NCI-H1930 (cell line): ENCODE data around the gene KRT13.
A peak's percentile ranks its signal among the peaks of the same experiment; 100 is the strongest.

ENCODE experiments used
- DNase-seq, 2 experiments: peaks; one replicate each; lab custom pipeline; 2025; lab: John Stamatoyannopoulos, UW

KRT13 gene

DNA sequence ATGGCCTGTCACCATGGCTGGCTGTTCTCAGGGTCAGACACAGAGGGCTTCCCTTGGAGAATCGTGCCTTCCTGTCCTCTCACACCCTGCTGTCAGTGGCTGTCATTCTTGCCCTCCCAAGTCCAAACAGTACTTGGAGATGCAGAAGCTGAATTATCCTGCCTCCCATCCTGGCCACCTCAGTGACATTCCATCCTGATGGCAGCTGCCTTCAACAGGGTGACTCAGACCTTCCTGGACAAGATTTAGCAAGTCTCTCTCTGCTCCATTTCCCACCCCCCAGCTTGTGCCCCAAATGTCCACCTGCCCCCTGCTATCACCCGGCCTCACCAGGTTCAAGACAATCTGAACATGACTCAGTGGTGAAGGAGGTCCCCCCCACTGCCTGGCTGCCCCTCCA is 10.9 kb downstream of the KRT13 start:
- DNase-seq: no peak

DNA sequence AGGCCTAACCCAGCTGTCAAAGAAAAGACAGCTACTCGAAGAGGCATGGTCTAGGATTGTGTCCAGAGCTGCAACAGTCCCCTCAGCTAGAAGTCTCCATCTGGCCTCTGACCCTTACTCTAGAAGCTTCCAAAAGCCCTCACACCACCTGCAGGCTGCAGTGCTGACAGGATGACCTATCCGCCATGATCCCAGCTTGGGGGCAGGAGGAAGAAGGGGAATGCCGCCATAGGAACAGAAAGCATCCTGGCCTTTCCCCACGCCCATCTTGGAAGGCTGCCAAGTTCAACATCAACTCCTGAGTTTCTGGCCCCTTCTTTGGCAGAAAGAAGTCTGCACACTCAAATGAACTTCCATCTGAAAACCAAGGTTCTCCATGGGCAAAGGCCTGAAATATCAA is 12.6 kb downstream of the KRT13 start:
- no peak for DNase-seq

DNA sequence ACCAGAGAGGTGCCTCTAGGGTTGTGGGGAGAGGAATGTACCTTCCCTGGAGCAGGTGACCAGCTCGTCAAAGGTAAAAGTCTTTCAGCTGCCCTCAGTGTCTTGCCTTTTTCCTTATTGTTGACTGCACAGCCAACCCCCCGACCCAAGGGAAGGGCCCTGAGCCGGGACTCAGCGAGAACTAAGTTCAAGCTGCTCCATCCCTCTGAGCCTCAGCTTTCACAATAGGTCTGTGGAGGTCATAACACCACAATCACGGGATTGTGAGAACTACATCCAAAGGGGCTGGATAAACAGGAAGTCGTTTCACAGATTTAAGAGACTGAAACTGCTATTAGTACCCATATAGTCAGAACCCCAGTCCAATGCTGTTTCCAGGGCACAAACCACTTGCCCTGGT is 13.1 kb downstream of the KRT13 start:
- DNase-seq: no peak

DNA sequence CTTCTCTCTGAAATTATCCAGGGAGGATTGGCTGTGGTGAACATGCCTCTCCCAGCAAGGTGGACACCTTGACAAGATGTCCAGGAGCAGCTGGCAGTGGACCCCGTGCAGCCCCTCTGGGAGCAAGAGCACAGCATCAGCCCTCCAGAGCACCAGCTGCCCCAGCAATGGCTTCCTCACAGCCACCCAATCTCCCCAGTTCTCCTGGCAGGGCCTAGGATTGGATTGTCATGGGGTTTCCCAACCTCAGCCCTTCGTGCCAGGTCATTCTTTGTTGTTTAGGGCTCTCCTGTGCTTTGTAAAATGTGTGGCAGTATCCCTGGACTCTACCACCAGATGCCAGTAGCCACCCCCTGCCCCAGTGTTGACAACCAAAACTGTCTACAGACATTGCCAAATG is 13.9 kb downstream of the KRT13 start:
- no peak for DNase-seq

DNA sequence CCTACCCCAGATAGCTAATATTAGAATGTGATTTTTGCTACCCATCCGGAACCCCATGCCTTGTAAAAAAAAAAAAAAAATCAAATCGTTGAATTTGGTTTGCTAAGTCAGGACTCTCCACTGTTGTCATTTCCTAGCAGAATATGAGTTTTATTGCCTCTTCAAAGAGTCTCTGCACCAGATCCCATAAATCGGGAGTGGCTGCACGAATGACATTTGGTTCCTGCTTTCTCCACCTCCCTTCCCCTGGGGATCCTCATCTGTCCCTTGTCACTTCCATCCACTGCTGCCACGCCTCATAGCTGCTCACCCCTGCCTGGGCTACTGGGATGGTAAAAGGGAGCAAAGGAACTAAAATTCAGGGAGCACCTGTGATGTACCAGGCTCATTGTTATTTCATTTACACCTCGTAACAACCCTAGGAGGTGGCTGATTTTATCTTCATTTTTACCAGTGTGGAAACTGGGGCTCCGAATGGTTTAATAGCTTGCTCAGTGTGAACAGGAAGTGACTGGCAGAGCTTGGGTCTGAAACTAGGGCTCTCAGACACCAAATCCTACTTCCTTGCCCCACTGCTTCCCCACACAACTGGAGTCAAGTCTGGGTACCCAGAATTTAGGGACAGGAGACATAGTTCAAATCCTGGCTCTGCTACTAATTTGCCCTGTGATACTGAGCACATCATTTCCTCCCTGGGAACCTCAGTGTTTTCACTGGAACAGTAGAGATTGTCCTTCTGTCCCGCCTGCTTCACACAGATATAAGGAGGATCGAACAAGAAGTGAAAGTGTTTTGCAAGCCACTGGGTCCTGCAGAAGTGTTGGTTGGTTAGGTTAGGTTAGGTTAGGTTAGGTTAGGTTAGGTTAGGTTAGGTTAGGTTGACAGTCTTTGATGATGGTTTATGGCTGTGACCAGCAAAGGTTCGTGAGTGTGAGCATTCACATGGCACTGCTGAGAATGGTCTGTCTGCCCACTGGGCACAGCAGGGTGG is 15.1 kb downstream of the KRT13 start:
- no peak for DNase-seq

DNA sequence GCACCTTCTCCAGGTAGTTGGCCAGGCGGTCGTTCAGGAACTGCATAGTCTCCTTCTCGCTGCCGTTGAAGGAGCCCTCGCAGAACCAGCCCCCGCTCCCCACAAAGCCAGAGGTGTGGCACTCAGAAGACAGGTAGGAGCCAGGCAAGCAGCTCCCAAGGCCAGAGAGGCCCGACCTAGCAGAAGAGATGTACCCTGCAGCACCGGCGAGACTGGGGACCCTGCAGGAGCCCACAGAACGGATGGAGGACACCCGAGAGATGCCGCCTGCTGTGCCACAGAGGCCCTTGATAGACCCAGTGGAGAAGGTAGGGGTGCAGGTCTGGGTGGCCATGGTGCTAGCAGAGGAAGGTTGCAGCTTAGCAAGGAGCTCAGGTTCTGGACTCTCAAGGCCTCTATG is 15.9 kb downstream of the KRT13 start, which contains the start of gene KRT36:
Gene KRT36, minus strand, starts transcription at position 380 of the 400 bp plus-strand sequence. Its CDS starts 46 bp downstream, at position 334.
- no peak for DNase-seq

DNA sequence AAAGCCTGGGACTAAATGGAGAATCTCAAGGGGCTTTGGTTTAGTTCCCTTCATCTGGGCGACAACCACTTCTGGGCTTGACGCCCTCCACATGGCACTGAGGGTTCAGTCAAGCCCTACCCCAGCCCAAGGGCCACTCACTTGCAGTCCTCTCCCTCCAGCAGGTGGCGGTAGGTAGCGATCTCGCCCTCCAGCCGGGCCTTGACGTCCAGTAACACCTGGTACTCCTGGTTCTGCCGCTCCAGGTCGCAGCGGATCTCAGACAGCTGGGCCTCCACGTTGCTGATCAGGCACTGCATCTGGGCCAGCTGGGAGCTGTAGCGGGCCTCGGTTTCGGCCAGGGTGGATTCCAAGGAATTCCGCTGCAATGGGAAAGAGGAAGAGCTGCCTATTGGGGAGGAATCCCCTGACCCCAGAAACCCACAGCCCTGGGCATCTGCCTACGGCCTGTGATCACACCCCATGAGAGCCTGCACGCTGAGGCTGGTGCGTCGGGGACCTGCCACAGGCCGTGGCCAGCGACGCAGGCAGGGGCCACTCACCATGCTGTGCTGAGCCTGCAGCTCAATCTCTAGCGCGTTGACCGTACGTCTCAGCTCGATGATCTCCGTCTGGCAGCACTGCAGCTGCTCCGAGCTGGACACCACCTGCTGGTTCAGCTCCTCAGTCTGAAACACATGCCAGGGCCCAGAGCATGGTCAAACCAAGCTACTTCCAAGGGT is 18.4 kb downstream of the KRT13 start:
- DNase-seq: peak in 1 of 2 experiments; percentile 12

DNA sequence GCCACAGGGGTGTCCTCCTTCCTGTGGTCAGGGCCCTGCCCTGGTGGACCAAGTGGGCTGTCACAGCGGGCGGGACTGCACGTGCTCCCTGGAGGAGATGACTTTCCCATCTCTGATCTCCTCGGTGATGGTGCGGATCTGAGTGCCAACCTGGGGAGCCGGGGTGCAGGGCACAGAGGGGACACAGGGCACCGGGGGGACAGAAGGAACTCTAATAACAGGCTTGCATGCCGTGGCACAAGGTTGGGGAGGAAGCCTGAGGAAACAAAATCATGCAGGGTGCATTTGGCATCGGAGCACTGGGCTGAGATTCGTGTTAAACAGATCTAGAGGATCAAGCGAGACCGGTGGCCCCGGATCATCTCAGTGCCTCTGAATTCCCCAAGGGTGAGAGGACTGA is 19.1 kb downstream of the KRT13 start:
- DNase-seq: no peak

DNA sequence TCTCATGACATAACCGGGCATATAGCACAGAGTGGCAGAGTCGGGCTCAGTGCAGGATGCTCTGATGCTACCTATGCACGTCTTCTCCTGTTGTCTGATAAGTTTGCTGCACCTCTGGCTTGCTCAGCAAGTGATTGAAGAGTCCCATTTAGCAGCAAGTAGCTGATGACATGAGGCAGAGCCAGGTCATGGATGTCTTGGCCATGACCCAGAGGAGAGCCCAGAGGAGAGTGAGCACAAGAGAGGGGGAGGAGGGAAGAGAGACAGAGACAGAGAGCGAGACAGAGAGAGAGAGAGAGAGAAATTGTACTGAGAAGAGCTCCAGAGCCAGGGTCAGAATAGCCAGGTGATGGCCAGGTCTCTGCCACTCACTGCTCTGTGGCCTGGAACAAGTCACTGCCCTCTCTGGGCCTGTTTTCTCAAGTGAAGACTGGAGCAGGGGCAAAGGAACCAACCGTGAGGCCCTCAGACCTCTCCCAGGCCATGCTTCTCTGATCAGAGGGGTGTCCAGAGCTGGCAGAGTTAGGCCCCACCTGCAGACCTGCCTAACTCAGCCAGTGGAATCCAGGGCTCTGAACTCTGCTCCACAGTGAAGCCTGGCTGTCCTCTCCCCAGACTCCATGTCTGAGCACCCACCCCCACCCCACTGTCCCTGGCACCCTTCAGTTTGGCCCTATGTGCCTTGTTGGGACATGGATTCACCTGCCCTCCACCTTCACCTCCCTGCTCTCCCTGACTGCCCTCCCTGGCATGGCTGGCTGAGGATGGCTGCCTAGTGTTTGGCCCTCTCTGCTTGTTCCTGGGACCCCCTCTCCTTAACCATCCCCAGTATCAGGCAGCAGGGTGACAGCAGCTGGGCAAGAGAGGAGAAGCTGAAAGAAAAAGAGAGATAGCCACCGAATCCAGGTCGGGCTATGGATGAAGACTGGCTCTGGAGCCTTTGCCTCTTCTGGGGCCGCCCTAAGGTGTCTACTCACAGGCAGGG is 20.2 kb downstream of the KRT13 start:
- no peak for DNase-seq

DNA sequence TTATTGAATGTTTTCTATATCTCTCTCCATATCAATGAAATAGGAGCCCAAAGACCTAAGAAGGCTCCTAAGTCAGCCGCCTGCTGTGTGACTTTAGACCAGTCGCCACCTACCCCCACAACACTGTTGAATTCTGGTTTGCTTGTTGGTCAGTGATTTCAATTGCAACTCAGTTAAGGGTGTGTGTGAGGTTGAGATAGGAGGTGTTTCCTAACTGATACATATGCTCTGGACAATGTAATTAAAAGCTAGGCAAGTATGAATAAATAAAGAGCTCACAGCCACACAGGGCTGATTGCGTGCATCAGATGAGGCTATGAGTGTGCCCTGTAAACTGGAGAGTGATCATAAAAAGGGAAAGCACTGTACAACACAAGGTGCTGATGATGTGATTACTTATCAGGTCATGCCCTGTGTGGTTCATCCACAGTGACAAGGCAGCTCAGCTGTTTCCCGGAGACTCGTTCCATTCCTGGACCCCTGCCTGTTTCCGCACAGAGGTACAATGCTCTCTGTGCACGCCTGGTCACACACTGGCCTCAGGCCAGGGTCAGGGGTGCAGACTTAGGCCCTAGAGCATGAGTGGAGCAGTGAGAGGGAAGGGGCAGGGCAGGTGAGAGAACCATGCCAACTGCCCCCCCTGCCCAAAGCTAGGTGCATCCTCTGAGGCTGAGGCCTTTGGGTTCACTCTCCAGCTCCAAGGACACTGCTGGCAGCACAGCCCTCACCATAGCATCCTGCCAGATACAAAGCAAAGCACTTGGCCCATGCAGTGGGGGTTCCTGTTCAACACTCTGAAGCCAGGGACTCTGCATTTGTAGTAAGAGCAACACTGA is 21.2 kb downstream of the KRT13 start:
- no peak for DNase-seq

DNA sequence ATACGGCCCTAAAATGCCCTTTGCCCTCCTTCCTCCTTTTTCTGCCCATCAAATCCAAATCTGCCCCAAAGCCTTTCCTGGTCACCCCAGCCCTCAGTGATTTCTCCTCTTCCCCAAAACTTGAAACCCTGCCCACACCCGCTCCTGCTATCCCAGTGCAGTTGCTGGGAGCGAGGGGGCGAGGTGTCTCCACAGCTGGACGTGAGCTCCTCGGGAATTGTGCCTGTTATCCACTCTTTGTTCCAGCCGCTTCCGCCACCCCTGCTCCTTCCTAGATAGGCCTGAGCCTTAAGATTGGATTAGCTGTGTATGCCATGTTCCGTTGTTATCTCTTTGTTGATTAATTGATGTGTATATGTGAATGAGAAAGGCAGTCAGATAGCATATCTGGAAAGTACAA is 21.9 kb downstream of the KRT13 start:
- no peak for DNase-seq

DNA sequence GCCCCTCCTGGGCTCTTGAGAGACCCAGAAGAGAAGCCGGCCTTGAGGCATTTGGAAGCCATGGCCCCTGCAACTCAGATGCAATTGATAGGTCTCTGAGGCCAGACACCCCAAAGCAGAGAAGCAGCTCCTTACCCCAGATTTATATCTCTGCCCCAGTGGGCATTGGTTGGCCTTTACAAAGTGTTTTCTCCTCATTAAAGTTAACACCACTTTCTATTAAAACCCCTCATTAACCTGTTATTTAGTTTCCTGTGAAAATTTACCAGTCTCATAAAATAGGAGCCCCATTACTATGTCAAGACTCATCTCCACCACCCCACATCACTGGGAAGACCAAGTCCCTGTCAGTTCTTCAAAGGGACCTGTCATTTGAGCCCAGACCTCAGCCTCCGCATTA is 24.4 kb downstream of the KRT13 start, which contains the start of gene KRT35:
Gene KRT35, minus strand, starts transcription at position 116 of the 400 bp plus-strand sequence. Its CDS starts 54 bp downstream, at position 62.
- no peak for DNase-seq

DNA sequence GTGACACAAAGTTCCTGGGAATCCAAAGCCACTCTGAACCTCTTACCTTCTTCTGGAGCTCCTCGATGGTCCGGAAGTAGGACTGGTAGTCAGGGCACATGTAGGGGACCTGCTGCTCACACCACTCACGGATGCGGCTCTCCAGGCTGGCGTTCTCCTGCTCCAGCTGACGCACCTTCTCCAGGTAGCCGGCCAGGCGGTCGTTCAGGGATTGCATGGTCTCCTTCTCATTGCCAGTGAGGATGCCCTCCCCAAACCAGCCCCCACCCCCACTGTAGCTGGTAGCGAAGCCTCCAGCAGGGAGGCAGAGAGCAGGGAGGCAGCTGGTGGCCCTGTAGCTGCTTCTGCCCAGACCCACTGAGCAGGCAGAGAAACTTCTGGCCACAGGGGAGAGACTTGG is 24.8 kb downstream of the KRT13 start:
- no peak for DNase-seq

DNA sequence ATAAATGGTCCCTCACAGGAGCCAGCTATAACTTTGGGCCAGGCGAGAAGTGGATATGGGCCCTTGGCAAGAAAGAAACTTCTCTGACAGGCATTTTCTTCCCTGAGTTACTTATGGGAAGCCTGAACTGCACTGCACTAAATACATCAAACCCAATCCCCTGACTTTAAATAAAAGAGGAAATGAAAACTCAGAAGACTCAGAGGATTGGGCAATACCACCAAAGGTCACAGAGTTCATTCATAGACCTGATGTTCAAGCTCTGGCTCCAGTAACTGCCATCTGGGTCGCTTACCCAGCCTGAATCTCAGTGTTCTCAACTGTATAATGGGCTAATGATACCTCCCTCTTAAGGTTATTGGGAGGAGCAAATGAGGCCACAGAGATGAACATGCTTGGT is 25.3 kb downstream of the KRT13 start:
- no peak for DNase-seq

DNA sequence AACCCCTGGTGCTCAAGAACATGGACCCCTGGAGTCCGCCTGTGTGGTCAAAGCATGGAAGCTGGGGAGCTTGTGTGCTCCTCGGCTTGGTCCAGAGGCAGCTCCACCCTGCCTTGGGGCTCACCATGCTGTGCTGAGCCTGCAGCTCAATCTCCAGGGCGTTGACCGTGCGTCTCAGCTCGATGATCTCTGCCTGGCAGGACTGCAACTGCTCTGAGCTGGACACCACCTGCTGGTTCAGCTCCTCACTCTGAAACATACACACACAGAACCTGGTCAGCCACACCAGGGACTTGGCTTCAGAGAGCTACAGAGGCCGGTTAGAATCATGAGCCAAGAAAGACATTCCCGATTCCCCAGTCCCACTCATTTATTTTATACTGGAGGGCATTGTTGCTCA is 27.2 kb downstream of the KRT13 start:
- no peak for DNase-seq

DNA sequence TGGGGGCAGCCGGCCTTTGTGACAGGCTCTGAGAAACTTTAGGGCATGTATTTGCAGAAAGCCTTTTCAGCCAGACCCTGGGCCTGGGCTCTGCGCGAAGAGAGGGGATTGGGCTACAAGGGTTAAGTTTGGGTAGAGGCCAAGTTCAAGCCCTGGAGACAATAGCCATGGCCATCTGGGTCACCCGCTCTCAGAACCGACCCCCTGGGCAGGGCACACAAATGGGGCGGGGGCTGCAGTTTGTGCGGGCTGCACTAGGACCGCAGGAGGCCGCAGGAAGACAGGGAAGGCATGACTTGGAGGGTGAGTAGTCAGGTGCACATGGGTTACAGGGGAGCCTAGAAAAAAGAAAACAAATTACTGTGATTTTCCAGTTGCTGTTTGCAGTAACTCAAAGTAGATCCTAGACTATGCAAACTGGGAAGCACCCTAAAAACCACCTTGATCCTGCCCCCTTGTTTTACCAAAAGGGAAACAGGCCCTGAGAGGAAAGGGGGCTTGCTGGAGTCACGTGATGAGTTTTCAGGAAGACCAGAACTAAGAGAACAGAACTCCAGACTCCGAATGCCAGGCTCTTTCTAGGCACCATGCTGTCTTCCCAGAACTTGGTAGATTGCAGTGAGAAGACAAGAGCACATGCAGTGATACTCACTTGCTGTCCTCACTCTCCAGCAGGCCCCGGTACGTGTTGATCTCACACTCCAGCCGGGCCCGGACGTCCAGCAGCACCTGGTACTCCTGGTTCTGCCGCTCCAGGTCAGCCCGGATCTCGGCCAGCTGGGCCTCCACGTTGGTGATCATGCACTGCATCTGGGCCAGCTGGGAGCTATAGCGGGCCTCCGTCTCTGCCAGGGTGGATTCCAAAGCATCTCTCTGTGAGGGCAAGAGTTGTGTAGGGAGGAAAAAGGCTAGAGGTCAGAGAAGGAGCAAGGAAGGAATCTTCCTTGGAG is 28.3 kb downstream of the KRT13 start:
- no peak for DNase-seq

DNA sequence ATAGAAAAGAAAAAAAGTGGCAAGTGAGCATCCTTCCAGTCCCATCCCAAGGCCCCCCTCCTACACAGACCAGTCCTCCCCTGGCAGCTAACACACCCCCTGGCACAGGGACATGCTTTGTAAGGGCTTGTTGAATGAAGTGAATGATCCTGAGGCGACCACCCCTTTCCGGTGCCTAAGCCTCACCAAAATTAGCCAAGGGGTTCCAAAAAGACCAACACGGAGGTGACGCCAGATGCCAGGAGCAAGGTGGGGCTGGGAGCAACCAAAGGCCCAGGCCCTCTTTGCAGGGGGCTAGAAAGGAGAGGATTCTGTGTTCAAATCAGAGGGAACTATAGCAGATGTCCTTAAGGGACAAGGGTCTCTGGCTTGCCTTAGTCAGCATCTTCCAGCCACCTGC is 30.0 kb downstream of the KRT13 start:
- DNase-seq: no peak

DNA sequence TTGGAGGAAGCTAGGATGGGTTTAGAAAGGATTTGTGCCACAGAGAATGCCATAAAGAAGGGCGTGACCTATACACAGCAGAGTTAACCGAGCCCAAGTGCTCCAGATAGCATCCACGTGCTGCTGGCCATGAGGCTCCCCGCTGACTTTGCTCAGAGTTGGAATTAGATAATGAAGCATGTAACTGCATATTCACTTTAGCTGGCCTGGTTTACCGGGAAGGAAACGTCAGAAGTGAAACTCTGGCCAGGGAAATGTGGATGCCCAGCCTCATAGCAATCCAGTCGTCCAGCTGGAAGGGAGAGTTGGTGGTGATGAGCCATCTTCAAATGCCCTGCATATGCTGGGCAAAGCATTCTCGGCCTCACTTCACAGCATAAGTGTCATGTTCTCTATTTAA is 30.5 kb downstream of the KRT13 start:
- no peak for DNase-seq

DNA sequence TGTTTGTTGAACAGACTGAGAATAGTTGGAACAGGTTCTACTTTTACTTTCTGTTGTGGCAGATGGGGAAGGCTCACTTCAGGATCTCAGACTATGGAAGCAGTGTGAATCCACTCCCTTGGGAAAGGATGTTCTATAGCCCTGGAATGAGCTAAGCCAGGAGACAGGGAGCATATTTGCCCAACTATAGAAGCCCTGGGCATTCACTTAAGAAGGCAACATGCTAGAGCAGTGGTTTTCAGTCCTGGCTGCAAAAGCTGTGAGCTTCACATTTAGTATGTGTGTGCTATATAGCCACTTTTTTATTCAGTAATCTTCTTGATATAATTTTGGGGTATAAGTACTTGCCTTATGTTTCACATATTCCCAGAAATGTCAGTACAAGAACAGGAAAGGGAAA is 37.1 kb downstream of the KRT13 start:
- no peak for DNase-seq

DNA sequence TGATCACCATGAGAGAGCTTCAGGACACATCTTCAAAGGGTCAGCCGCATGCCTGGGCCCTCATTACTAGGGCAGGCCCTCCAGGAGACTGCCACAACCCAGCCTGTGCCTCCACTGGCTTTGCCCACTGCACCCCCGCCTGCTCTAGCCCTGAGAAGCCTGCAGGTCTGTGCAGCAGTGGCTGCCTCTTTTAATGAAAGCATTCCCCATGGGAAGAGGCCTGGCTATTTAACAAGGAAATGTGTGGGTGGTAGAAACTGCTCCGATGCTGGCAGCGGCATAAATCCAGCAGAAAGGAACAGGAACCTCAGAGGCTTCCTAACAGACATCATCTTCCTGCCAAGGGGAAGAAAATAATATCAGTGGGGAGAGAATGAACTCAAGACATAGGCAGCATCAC is 37.9 kb downstream of the KRT13 start:
- no peak for DNase-seq
